ENCODE data around the gene SHISA5. TPM values are rescaled to one million over a fixed set of nuclear protein-coding genes. Genes with fewer than 3 reads are reported as not detected.

The SHISA5 gene
- total RNA-seq, 4 donors from 2014 or later: 64.1 to 90.6 (median 75.4) TPM

GRCh38 chr3:48503401-48504050 is 448 bp downstream of the SHISA5 start:
- no peak for TF ChIP-seq CTCF (IDR thresholded peaks at IDR 0.05; ENCODE audit: low read depth)

GRCh38 chr3:48502728-48503168 is 1.2 kb downstream of the SHISA5 start:
- TF ChIP-seq CTCF (IDR thresholded peaks at IDR 0.05; ENCODE audit: low read depth): no peak

- TF ChIP-seq CTCF (IDR thresholded peaks at IDR 0.05; ENCODE audit: low read depth): no peak
Observed at GRCh38 chr3:48502121-48502520, 1.9 kb downstream of the SHISA5 start.

GRCh38 chr3:48501196-48501595 is 2.8 kb downstream of the SHISA5 start:
- TF ChIP-seq CTCF (IDR thresholded peaks at IDR 0.05; ENCODE audit: low read depth): no peak

GRCh38 chr3:48500656-48501055 is 3.3 kb downstream of the SHISA5 start:
- TF ChIP-seq CTCF (IDR thresholded peaks at IDR 0.05; ENCODE audit: low read depth): no peak

GRCh38 chr3:48493203-48493501 is 10.8 kb downstream of the SHISA5 start:
- no peak for TF ChIP-seq CTCF (IDR thresholded peaks at IDR 0.05; ENCODE audit: low read depth)

- no peak for TF ChIP-seq CTCF (IDR thresholded peaks at IDR 0.05; ENCODE audit: low read depth)
Observed at GRCh38 chr3:48492461-48493202, 11.3 kb downstream of the SHISA5 start.
